DND-41 (cell line): ENCODE data around the gene FBXO9.

Experiments
- ATAC-seq: fragments of 200-7000 bp; cut with Tn5 transposase; 3 replicates; pipeline ENCODE4 v1.9.1; 2021; ENCODE audit warnings: low read depth; ENCODE audit not compliant: insufficient read depth
- DNase-seq: peaks from one replicate; pipeline ENCODE4 v3.0.0-alpha.2; 2020
- H2AFZ ChIP-seq: 2 replicates; pipeline ENCODE4 v1.6.0; 2012; ENCODE audit warnings: low read depth, low read length
- H3K27ac ChIP-seq: 2 replicates; pipeline ENCODE4 v1.5.1; 2012; ENCODE audit warnings: low read length, inconsistent platforms
- H3K27me3 ChIP-seq: fragments of 200-600 bp; sonication (generic); 2 replicates; pipeline ENCODE4 v1.6.0; 2012; ENCODE audit warnings: low read length, mild to moderate bottlenecking, inconsistent platforms; ENCODE audit not compliant: insufficient read depth, poor library complexity
- H3K36me3 ChIP-seq: 2 replicates; pipeline ENCODE4 v1.5.1; 2012; ENCODE audit warnings: low read length, inconsistent platforms; ENCODE audit not compliant: insufficient read depth
- H3K4me1 ChIP-seq: 2 replicates; pipeline ENCODE4 v1.5.1; 2012; ENCODE audit warnings: mild to moderate bottlenecking, low read length; ENCODE audit not compliant: insufficient read depth
- H3K4me2 ChIP-seq: 2 replicates; pipeline ENCODE4 v1.6.0; 2012; ENCODE audit warnings: mild to moderate bottlenecking, moderate library complexity, low read length, inconsistent platforms; ENCODE audit not compliant: insufficient read depth
- H3K4me3 ChIP-seq, 2 experiments: fragments of 200-600 bp in 1 of 2; shearing (Covaris generic) in 1 of 2; 2 replicates each; pipeline ENCODE4 v1.5.1; 2012 to 2016; ENCODE audit warnings: inconsistent platforms in 2 of 2, low read length in 2 of 2, mild to moderate bottlenecking in 2 of 2, low read depth in 1 of 2, moderate library complexity in 1 of 2
- H3K79me2 ChIP-seq: 2 replicates; pipeline ENCODE4 v1.6.0; 2012; ENCODE audit warnings: low read length, inconsistent platforms; ENCODE audit not compliant: insufficient read depth
- H3K9ac ChIP-seq: 2 replicates; pipeline ENCODE4 v1.6.0; 2012; ENCODE audit warnings: low read depth, mild to moderate bottlenecking, inconsistent platforms, low read length, moderate library complexity
- H3K9me3 ChIP-seq: 2 replicates; pipeline ENCODE4 v1.5.1; 2012; ENCODE audit warnings: low read length, moderate library complexity, mild to moderate bottlenecking, inconsistent platforms; ENCODE audit not compliant: insufficient read depth, severe bottlenecking
- H4K20me1 ChIP-seq: 2 replicates; pipeline ENCODE4 v1.6.0; 2012; ENCODE audit warnings: low read length; ENCODE audit not compliant: insufficient read depth
- CTCF ChIP-seq: IDR thresholded peaks from 2 replicates; pipeline ENCODE4 v1.5.1; 2012; ENCODE audit warnings: borderline replicate concordance, low read length, moderate library complexity, mild to moderate bottlenecking; ENCODE audit not compliant: poor library complexity, severe bottlenecking; ENCODE audit errors: extremely low read depth
- EZH2 ChIP-seq: IDR thresholded peaks from 3 replicates; pipeline ENCODE4 v1.6.1; 2012; ENCODE audit warnings: borderline replicate concordance, low read depth, mild to moderate bottlenecking, moderate library complexity, low read length, inconsistent platforms; ENCODE audit not compliant: severe bottlenecking

FBXO9 gene

DNA sequence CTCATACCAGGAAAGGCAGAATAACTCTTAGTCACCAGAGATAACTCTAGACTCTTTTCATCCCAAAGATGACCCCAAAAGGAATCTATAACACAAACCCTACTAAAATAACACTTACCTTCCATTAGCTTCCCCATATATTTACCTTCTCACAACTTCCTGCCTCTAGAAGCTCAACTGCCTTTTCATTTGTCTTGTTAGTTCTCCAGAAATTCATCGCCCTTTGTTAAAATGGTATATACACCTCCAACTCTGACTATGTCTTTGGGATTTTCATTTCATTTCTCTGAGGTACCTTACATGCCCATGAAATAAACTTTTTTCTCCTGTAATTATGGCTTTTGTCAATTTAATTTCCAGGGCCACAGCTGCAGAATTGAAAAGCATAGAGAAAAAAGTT, 49.9 kb downstream of the FBXO9 start:
- H3K9me3 ChIP-seq, result no peaks in the 10 kb centered on the region

DNA sequence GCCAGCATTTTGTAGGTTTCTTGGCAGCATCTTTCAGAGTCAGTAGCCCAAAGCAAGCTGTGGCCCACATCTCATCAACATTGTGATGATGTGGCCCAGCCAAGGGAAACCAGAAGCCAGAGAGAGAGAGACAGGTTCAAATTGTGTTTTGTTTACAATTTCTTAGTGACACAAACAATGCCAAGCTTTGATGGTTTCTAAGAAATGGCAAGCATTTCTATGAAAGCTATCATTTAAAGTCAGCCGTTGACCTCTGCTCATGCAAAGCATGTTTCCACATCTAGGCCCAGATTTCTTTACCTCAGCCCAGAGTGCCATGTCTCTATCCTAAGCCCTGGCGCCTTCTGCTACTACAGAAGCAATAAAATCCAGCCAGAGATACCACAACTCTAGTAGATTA, 50.5 kb downstream of the FBXO9 start:
- no peak for DNase-seq
- Histone ChIP-seq H2AFZ (no peak overlapping the region), H3K27ac (no peak overlapping the region), H3K79me2 (no peaks in the 10 kb centered on the region), H4K20me1 (no peaks in the 10 kb centered on the region), H3K9me3 (no peaks in the 10 kb centered on the region), H3K4me2 (no peak overlapping the region), H3K36me3 (no peaks in the 10 kb centered on the region), H3K4me3 (no peak overlapping the region), H3K9ac (no peak overlapping the region), H3K4me1 (no peaks in the 10 kb centered on the region), H3K27me3 (no peaks in the 10 kb centered on the region)
- ATAC-seq, result no peak
- TF ChIP-seq EZH2 (no peak), CTCF (no peak)

More for the DNA sequence above, 49.9 kb downstream of the FBXO9 start:
- Histone ChIP-seq H4K20me1 (no peaks in the 10 kb centered on the region), H3K27me3 (no peaks in the 10 kb centered on the region), H3K9ac (no peak overlapping the region), H3K4me1 (no peaks in the 10 kb centered on the region), H3K27ac (no peak overlapping the region), H3K4me3 (no peak overlapping the region), H3K79me2 (no peaks in the 10 kb centered on the region), H2AFZ (no peak overlapping the region), H3K4me2 (no peak overlapping the region), H3K36me3 (no peaks in the 10 kb centered on the region)
- no peak for TF ChIP-seq EZH2
- no peak for TF ChIP-seq CTCF
- DNase-seq (no peak), ATAC-seq (no peak)

GRCh38 chr6:53119349-53119748, 54.1 kb downstream of the FBXO9 start:
- ATAC-seq, result no peak
- Histone ChIP-seq H2AFZ (no peak overlapping the region), H3K79me2 (no peaks in the 10 kb centered on the region), H3K9ac (no peak overlapping the region), H3K4me3 (no peak overlapping the region), H3K27ac (no peak overlapping the region), H4K20me1 (no peaks in the 10 kb centered on the region), H3K4me2 (no peak overlapping the region), H3K4me1 (no peaks in the 10 kb centered on the region), H3K36me3 (no peaks in the 10 kb centered on the region), H3K9me3 (no peaks in the 10 kb centered on the region), H3K27me3 (no peaks in the 10 kb centered on the region)
- TF ChIP-seq CTCF, result no peak
- TF ChIP-seq EZH2, result no peak
- no peak for DNase-seq

- Histone ChIP-seq H3K9ac (no peak overlapping the region), H3K4me2 (no peak overlapping the region), H2AFZ (no peak overlapping the region), H3K4me3 (no peak overlapping the region), H3K27ac (no peak overlapping the region), H3K79me2 (no peaks in the 10 kb centered on the region), H3K36me3 (no peaks in the 10 kb centered on the region), H3K27me3 (no peaks in the 10 kb centered on the region), H4K20me1 (no peaks in the 10 kb centered on the region), H3K9me3 (no peaks in the 10 kb centered on the region), H3K4me1 (no peaks in the 10 kb centered on the region)
- TF ChIP-seq EZH2 (no peak), CTCF (no peak)
- DNase-seq, result no peak
- no peak for ATAC-seq
These were observed 54.7 kb downstream of the FBXO9 start for GRCh38 chr6:53119772-53120409.
